Measurements from ENCODE around the gene TXN. TPM values are rescaled to one million over a fixed set of nuclear protein-coding genes. Genes with fewer than 3 reads are reported as not detected.

Gene TXN
- total RNA-seq, 4 donors from 2014 or later = 134 to 276 (median 142) TPM

- Histone ChIP-seq H3K36me3 (peaks cover 0 to 42% of the 10 kb centered on the region in 2 donors), H3K4me3 (no peak overlapping the region), H3K9me3 (no peaks in the 10 kb centered on the region), H3K27ac (no peak overlapping the region), H3K27me3 (no peaks in the 10 kb centered on the region), H3K4me1 (peaks cover 0 to 11% (median 0%) of the 10 kb centered on the region in 3 donors)
- 91 to 100% methylated on average over 2 to 3 of the region's 3 CpGs for WGBS, 2 donors (ENCODE audit: low coverage in 1 of 2)
- TF ChIP-seq EP300 (IDR thresholded peaks at IDR 0.05) (no peak), CTCF (IDR thresholded peaks at IDR 0.05) (no peak), POLR2A (IDR thresholded peaks at IDR 0.05) (no peak)
- no peak for ATAC-seq
Observed at GRCh38 chr9:110241260-110241857, 14.9 kb downstream of the TXN start.

GRCh38 chr9:110240198-110240597 is 16.1 kb downstream of the TXN start:
- no peak for ATAC-seq
- WGBS, 2 donors (ENCODE audit: low coverage in 1 of 2) = 13 to 33% methylated on average over 1 of the region's 1 CpG
- Histone ChIP-seq H3K4me3 (no peak overlapping the region), H3K27me3 (no peaks in the 10 kb centered on the region), H3K9me3 (peaks cover 0 to 6% (median 0%) of the 10 kb centered on the region in 3 donors), H3K4me1 (peaks cover 0 to 9% (median 0%) of the 10 kb centered on the region in 3 donors), H3K36me3 (peaks cover 0 to 35% of the 10 kb centered on the region in 2 donors), H3K27ac (no peak overlapping the region)
- no peak for TF ChIP-seq CTCF (IDR thresholded peaks at IDR 0.05)
- no peak for TF ChIP-seq POLR2A (IDR thresholded peaks at IDR 0.05)
- no peak for TF ChIP-seq POLR2AphosphoS5 (IDR thresholded peaks at IDR 0.05)
- TF ChIP-seq EP300 (IDR thresholded peaks at IDR 0.05) = no peak

- ATAC-seq = no peak
- Histone ChIP-seq H3K9me3 (no peaks in the 10 kb centered on the region), H3K4me3 (no peak overlapping the region), H3K4me1 (no peaks in the 10 kb centered on the region), H3K36me3 (no peaks in the 10 kb centered on the region), H3K27me3 (no peaks in the 10 kb centered on the region), H3K27ac (no peak overlapping the region)
- 73 to 83% methylated on average over 2 of the region's 2 CpGs for WGBS, 2 donors (ENCODE audit: low coverage in 1 of 2)
- TF ChIP-seq POLR2A (IDR thresholded peaks at IDR 0.05) = no peak
- no peak for TF ChIP-seq CTCF (IDR thresholded peaks at IDR 0.05)
- TF ChIP-seq POLR2AphosphoS5 (IDR thresholded peaks at IDR 0.05) = no peak
- no peak for TF ChIP-seq EP300 (IDR thresholded peaks at IDR 0.05)
Observed at GRCh38 chr9:110228321-110228720, 28.0 kb downstream of the TXN start.

- Histone ChIP-seq H3K27me3 (no peaks in the 10 kb centered on the region), H3K36me3 (no peaks in the 10 kb centered on the region), H3K27ac (no peak overlapping the region), H3K9me3 (no peaks in the 10 kb centered on the region), H3K4me1 (no peaks in the 10 kb centered on the region), H3K4me3 (no peak overlapping the region)
- WGBS, 2 donors (ENCODE audit: low coverage in 1 of 2) = 88 to 94% methylated on average over 3 of the region's 3 CpGs
- ATAC-seq = no peak
- TF ChIP-seq CTCF (IDR thresholded peaks at IDR 0.05) (no peak), POLR2AphosphoS5 (IDR thresholded peaks at IDR 0.05) (no peak)
Observed at GRCh38 chr9:110224583-110224982, 31.7 kb downstream of the TXN start.

GRCh38 chr9:110220809-110221208 is 35.5 kb downstream of the TXN start:
- H3K4me1 ChIP-seq = no peaks in the 10 kb centered on the region
- 83 to 100% methylated on average over 2 to 3 of the region's 3 CpGs for WGBS, 2 donors (ENCODE audit: low coverage in 1 of 2)
- no peaks in the 10 kb centered on the region for H3K9me3 ChIP-seq
- H3K4me3 ChIP-seq = no peak overlapping the region
- H3K27ac ChIP-seq = no peak overlapping the region
- H3K36me3 ChIP-seq = no peaks in the 10 kb centered on the region
- ATAC-seq = no peak
- H3K27me3 ChIP-seq = no peaks in the 10 kb centered on the region
- TF ChIP-seq POLR2AphosphoS5 (IDR thresholded peaks at IDR 0.05) = no peak
- TF ChIP-seq POLR2A (IDR thresholded peaks at IDR 0.05) = no peak
- TF ChIP-seq CTCF (IDR thresholded peaks at IDR 0.05) = no peak
- no peak for TF ChIP-seq EP300 (IDR thresholded peaks at IDR 0.05)
